ENCODE measurements around the gene ATG2A.
A peak's percentile ranks its signal among the peaks of the same experiment; 100 is the strongest.

The ATG2A gene

GRCh38 chr11:64924910-64925284, 7.9 kb upstream of the ATG2A start:
- DNase-seq (ENCODE audit: low read depth in 2 of 3, low spot score in 2 of 3) = no peak

- peak; percentile 71 to 76 (median 74) for DNase-seq (ENCODE audit: low read depth in 2 of 3, low spot score in 2 of 3)
Observed at GRCh38 chr11:64923944-64924909, 7.2 kb upstream of the ATG2A start, which contains the start of gene PPP2R5B. Gene PPP2R5B (plus strand): TSS chr11:64924689. CDS start chr11:64925735, 1,046 bp downstream.

GRCh38 chr11:64923151-64923661, 6.2 kb upstream of the ATG2A start:
- DNase-seq (ENCODE audit: low read depth in 2 of 3, low spot score in 2 of 3) = no peak

- no peak for DNase-seq (ENCODE audit: low read depth in 2 of 3, low spot score in 2 of 3)
Observed at GRCh38 chr11:64921384-64921783, 4.4 kb upstream of the ATG2A start.

GRCh38 chr11:64920124-64920523, 3.1 kb upstream of the ATG2A start:
- DNase-seq (ENCODE audit: low read depth in 2 of 3, low spot score in 2 of 3) = no peak

- DNase-seq (ENCODE audit: low read depth in 2 of 3, low spot score in 2 of 3) = no peak
Observed at GRCh38 chr11:64919627-64920026, 2.6 kb upstream of the ATG2A start.

- DNase-seq (ENCODE audit: low read depth in 2 of 3, low spot score in 2 of 3) = no peak
Observed at GRCh38 chr11:64918017-64918416, 1.0 kb upstream of the ATG2A start.

- DNase-seq (ENCODE audit: low read depth in 2 of 3, low spot score in 2 of 3) = no peak
Observed at GRCh38 chr11:64917663-64917995, 620 bp upstream of the ATG2A start.

- DNase-seq (ENCODE audit: low read depth in 2 of 3, low spot score in 2 of 3) = no peak
Observed at GRCh38 chr11:64916040-64916774, 802 bp downstream of the ATG2A start.

- DNase-seq (ENCODE audit: low read depth in 2 of 3, low spot score in 2 of 3) = no peak
Observed at GRCh38 chr11:64915376-64915887, 1.6 kb downstream of the ATG2A start.

GRCh38 chr11:64914123-64914522, 2.9 kb downstream of the ATG2A start:
- no peak for DNase-seq (ENCODE audit: low read depth in 2 of 3, low spot score in 2 of 3)

GRCh38 chr11:64913171-64913727, 3.8 kb downstream of the ATG2A start:
- DNase-seq (ENCODE audit: low read depth in 2 of 3, low spot score in 2 of 3) = no peak

- no peak for DNase-seq (ENCODE audit: low read depth in 2 of 3, low spot score in 2 of 3)
Observed at GRCh38 chr11:64911689-64912088, 5.3 kb downstream of the ATG2A start.

- no peak for DNase-seq (ENCODE audit: low read depth in 2 of 3, low spot score in 2 of 3)
Observed at GRCh38 chr11:64911142-64911541, 5.9 kb downstream of the ATG2A start.

- no peak for DNase-seq (ENCODE audit: low read depth in 2 of 3, low spot score in 2 of 3)
Observed at GRCh38 chr11:64910451-64911093, 6.4 kb downstream of the ATG2A start.

- no peak for DNase-seq (ENCODE audit: low read depth in 2 of 3, low spot score in 2 of 3)
Observed at GRCh38 chr11:64909653-64910343, 7.2 kb downstream of the ATG2A start.

GRCh38 chr11:64908766-64909165, 8.2 kb downstream of the ATG2A start:
- DNase-seq (ENCODE audit: low read depth in 2 of 3, low spot score in 2 of 3) = no peak

- DNase-seq (ENCODE audit: low read depth in 2 of 3, low spot score in 2 of 3) = no peak
Observed at GRCh38 chr11:64906314-64906635, 10.7 kb downstream of the ATG2A start.

- DNase-seq (ENCODE audit: low read depth in 2 of 3, low spot score in 2 of 3) = no peak
Observed at GRCh38 chr11:64905516-64906313, 11.3 kb downstream of the ATG2A start.
